Dermis blood vessel endothelial cell (primary cell): ENCODE data around the gene COG6. TPM values are rescaled to one million over a fixed set of nuclear protein-coding genes. Genes with fewer than 3 reads are reported as not detected.
A peak's percentile ranks its signal among the peaks of the same experiment; 100 is the strongest.

Source experiments
- DNase-seq: peaks from one replicate; pipeline ENCODE4 v3.0.0; 2010
- total RNA-seq: library from RNA; depleted of rRNA; stranded (reverse); fragments of >200 nt; gene quantifications from 2 replicates; pipeline ENCODE4 v1.2.3, GENCODE V29; 2014

The COG6 gene
- 22.3 and 25.0 TPM in 2 replicates for total RNA-seq

DNA sequence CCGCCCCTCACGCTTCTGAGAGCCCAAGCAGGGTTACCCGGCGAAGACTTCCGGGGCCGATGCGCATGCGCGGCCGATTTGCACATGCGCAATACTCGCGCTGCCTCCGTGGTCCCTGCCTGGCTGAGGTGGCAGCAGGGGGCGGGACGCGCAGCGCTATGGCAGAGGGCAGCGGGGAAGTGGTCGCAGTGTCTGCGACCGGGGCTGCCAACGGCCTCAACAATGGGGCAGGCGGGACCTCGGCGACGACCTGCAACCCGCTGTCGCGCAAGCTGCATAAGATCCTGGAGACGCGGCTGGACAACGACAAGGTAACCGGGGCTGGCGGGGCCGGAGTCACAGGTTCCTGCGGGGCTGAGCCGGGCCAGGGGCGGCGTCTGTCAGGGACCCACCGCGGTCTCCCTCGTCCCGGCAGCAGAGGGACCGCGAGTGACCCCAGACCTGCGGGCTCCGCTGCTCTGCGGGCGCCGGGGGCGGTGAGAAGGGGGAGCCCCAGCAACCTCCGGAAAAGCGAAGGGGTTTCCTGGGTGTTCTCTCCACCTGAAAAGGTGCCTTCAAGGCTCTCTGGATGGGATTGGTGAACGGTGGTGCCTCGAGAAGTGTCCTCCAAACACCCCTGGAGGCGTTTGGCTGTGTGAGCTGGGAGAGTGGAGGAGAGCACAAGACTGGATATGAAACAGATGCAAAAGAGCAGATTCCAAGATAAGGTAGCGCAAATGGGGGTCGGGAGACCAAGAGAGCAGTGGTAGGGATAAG, at the start of gene COG6:
Gene COG6 (plus strand): TSS at position 94 of the 756 bp plus-strand sequence. CDS start 65 bp downstream, at position 159.
- DNase-seq: peak; percentile 93

DNA sequence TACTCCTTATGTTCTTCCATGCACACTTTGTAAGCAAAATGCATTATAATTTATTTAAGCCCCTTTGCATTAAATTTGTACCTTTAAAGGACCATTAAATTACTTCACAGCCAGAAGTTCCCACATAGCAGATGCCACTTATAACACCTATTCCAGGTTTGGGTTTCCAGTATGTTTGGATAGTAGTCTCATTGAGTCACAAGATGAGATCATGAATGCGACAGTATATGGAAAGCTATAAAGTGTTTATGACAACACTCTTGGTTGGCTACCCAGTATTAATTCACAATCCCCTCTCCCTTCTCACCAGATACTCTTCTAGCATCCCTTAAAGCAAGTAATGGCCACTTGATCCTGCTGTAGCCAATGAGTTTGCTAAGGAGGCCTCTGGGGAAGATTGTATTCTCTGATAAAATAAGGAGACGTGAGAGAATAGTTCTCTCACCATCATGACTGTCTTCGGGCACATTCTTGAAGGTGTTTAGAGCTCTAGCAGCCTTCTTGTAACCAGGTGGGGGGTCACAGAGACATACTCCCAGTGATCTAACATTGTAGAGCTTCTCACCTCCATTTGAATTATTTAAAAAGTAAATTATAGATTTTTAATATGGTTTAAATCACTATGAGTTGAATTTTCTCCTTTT, 49.7 kb upstream of the COG6 start:
- DNase-seq: no peak

DNA sequence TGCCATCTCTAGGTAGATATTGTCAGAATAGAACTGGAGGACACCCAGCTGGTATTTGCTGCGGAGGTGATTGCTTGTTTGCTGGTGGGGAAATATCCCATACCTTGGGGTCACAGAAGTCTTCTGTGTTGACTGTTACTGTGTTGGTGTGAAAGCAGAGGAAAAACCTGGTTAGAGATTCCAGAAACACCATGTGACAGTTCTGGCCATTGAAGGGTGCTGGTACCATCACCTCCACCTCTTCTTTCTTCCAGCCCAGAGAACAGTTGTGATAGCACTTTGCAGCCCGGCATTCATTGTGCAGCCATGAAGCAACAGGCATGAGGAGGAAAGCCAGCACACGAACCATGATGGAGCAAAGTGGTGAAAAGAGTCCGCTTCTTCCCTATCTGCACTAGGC, 47.6 kb upstream of the COG6 start:
- no peak for DNase-seq

DNA sequence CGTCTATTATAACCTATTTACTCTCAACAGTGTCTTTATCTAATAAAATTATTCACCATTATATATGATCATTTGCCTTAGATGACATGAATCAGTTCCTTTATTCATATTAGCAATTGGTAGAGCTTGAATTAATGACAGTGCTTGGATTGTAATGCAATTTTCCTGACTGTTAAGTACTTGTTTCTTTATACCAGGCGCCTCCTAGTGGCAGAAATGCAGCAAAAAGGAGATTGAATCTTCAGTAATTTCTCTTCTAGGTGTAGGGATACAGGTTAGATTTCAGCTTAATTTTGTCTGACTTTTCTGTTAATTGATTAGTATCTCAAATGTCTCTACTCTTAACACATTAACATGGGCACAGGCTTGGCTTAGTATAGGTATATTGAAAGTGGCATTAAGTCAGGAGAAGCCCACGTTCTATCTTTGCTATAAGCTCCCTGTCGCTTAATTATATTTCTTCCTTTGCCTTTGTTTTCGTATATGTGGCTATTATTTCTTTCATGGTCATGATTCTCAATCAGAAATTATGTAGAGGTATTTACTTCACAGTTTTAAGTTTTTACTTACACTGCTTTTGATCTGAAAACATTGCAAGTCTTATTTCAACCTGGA, 43.3 kb upstream of the COG6 start:
- peak; percentile 85 for DNase-seq

DNA sequence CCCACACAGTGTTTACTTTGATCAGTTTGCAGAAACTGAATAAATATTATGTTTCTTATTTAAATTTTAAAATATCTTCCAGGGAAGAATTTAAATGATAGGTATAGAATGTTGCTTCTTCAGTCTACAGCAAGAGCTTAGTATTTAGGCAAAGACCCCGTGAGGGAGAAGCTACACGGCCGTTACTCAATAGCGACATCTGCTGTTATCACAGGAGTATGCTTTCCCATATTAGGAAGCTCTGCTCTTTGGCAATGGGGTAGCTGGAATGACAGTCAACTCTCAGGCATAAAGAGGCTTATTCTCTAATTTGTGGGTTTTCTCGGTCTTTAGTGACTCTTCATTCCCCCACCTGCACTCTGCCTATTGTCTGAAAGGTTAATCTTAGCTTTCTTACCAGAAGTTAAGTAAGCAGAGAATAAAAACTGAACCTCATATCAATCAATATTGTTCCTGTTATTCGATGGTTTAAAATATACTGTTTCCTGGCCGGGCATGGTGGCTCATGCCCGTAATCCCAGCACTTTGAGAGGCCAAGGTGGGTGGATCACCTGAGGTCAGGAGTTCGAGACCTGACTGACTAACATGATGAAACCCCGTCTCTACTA, 39.3 kb upstream of the COG6 start:
- DNase-seq: peak; percentile 85

DNA sequence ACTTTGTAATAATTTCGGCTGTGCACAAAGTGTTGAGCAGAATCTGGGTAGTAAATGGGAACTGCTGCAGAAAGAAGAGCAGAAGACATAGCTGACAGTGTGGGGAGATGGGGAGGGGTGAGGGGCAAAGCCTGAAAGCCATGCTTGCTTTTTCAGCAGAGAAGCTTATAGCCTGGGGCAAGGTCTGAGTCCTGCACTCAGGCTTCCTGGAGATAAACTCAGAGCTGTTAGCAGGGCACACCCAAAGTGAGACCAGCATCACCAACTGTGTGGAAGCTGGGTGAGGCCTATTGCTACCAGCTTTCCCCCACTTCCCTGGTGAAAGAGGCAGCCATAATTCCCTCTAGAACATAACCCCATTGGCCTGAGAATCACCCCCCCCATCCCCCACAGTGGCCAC, 36.9 kb upstream of the COG6 start:
- no peak for DNase-seq

DNA sequence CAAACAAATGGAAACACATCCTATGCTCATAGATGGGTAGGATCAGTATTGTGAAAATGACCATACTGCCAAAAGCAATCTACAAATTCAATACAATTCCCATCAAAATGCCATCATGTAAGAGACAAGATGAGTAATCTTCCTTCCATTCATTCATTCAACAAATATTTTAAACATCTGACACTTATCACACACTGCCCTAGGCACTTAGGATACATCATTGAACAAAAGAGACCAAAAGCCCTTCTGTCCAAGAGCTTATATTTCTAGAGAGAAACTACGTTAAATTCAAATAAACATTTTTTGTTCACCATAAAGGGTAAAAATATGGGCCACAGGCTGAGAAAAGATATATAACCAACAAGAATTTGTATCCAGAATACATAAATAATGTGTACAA, 32.0 kb upstream of the COG6 start:
- no peak for DNase-seq

DNA sequence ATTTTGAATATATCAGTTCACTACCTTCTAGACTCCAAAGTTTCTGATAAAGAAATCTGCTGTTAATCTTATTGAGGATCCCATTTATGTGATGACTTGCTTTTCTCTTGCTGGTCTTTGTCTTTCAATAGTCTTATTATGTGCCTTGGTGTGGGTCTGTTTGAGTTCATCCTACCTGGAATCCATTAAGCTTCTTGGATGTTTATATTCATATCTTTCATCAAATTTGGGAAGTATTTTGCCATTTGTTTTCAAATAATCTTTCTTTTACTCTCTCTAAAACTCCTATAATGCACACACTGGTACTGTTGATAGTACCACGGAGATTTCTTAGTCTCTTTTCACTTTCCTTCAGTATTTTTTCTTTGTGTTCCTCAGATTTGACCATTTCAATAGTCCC, 24.2 kb upstream of the COG6 start:
- no peak for DNase-seq

DNA sequence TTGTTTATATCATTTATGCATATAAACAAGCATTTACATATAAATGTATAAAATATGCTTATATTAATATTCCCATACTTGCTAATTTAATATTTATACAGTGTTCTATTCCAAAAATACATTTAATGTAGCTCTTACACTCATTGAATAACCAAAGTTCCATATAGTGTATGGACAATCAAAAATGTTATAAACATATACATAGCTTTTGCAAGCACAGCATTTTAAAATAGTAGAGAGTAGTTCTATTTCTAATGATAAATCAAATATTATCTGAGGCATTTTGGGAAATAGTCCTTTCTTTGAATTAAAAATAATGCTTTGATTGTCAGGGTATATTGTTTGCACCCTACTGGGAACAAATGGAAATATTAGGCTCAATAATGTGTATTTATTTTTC, 22.5 kb upstream of the COG6 start:
- DNase-seq: no peak

DNA sequence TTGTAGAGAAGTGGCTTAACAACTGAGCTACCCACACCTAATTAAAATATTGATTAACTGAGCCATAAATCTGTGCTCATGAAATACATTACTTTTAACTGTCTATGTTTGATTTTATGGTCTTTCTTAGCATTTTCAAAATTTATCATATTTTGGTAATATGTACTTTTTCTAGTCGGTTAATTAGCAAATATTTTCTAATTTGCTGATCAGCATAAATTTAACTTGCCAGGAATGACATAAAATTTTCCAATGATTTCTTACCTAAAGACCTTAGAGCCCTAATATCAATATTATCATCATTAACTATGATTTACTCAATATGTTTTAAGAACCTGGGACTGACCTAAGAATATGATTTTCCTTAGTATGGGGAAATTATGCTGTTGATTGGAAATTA, 19.9 kb upstream of the COG6 start:
- DNase-seq: no peak

DNA sequence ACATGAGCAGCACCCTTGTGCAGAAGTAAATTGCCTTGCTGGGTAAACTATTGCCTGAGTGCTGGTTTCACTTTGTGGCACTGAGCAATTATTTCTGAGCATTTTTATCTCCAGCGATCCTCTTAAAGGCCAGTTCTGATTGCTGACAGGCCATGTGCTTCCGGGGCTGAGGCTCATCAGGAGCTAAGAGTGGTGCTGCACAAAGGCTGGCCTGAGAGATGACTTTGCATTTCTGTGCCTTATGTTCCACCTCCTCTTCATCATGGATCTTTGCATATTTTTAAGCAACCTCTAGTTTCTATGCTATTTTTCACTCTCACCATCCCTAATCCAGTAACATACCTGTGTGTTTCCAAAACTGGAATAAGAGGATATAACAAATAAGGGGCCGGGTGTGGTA, 17.6 kb upstream of the COG6 start:
- DNase-seq: no peak

DNA sequence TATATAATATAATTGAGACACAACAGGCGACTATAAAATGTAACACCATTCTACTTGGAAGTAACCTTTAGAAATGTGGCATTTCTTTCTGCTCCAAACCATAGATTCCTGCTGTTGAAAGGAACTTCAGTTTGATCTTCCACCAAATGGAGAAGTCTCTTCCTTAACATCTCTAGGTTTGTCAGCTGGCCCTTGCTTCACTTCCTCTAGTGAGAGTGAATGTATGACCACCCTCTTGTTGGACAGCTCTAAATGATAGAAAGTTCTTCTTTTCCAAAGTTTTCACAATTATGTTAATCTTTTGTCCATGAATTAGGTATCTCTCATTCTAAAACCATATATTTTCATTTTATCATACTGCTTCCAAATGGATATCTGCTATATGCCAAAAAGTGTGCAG, 13.8 kb upstream of the COG6 start:
- no peak for DNase-seq

DNA sequence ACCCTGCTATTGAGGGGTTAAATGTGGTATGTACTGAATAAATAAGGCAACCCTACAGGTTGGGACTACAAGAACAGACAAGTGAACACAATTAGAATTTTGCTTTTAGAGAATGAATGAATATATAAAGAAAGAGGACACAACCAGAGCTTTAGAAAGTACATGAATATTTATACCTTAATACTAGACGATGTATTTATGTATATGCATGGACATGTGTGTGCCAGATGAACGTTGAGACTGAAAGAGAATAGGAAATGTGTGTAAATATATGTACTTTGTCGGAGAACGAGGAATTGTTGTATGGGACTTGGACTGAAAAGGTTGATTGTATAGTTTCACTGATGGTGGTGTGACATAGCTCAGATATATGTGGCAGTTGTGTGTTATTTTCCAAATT, 9.3 kb upstream of the COG6 start:
- DNase-seq: no peak

DNA sequence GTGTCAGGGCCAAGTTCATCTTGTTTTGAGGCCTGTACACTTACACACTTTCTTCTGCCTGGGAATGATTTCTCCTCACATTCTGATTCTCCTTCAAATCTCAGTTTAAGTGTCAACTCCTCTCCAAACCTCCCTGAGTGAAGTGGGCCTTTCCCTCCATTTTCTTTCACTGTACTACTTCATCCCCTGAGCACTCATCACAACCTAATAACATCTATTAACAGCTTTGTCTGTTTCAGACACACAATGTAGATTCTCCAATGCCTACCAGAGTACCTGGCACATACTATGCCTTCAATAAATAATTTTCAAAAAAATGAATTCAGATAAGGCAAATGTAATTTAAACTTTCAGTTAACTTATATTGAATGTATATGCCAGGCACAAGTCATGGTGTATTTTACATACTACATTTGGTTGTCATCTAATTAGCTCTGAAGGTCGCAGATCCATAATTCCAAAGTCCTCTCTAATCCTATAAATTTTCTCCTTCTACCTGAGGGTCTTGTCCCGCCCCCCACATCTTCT, 357 bp upstream of the COG6 start:
- DNase-seq: no peak

DNA sequence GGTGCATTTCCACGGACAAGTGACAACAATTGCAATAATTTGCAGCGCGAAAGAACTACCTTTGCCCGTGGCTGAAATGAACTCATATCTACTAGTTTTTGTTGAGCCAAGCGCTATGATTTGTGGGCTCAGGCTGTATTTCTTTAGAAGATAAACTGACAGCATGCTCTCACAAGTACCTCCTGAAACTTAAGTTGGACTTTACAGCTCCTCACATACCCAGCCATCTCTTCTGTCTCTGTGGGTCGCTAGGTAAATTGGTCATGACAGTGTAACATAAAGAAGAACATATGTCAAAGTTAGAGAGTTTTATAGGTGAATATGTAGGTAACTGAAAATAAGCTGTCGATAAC, 839 bp downstream of the COG6 start:
- DNase-seq: peak; percentile 15

DNA sequence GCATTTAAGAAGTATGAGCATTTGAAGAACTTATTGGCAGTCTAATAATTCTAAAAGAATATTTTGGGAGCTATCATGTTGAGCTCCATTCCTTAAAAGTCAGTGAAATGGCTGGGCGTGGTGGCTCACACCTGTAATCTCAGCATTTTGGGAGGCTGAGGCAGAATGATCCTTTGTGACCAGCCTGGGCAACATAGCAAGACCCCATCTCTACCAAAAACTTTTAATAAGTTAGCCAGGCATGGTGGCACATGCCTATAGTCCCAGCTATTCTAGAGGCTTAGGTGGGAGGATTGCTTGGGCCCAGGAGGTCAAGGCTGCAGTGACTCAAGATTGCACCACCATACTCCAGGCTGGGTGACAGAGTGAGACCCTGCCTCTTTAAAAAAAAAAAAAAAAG, 8.0 kb downstream of the COG6 start:
- no peak for DNase-seq

DNA sequence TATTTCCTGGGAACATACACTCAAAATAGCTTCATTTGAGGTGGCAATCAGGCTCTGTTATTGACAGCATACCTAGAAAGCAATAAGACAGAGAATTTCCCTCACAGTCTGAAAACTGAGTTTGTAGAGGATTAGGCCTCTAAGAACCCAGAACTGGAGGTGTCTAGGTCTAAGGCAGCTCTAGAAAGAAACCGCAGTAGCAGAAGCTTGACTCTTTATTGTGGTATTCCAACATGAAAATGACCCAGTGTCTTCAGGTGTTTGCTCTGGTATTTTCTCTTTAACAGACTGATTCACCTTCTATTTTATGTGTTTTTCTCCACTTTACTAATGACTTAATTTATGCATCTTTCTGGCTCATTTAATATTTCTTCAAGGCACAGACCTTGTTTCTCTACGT, 8.5 kb downstream of the COG6 start:
- no peak for DNase-seq

DNA sequence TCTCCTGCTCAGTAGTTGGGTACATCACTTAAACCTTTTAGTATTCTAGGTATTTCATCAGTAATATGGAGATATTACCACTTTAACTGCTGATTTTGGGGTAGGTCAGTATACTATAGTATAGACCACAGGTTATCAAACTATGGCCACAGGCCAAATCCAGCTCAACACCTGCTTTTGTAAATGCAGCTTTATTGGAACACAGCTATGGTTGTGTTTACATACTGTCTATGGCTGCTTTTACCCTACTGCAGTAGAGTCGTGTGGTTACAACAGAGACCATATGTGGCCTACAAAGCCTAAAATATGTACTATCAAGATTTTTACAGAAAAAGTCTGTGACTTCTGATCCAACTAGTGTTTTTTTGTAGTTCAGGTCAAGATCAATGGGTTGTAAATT, 10.3 kb downstream of the COG6 start:
- no peak for DNase-seq

DNA sequence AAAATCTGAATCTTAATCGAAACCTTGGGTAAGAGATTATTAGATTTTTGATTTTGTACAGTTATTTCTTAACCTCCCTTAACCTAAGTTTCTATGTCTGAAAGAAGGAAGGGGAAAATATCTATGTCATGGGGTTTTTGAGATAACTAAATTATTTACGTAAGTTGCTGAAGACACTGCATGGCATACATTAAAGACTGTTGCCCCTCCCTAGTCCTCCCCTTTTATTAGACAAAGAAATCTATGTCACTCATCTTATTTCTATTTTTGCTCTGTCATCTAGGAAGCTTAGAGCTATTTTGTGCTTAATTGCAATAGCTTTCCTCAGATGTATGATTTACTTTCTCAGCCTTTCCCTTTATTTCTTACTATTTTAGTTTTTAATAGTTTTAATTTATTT, 15.0 kb downstream of the COG6 start:
- DNase-seq: no peak

DNA sequence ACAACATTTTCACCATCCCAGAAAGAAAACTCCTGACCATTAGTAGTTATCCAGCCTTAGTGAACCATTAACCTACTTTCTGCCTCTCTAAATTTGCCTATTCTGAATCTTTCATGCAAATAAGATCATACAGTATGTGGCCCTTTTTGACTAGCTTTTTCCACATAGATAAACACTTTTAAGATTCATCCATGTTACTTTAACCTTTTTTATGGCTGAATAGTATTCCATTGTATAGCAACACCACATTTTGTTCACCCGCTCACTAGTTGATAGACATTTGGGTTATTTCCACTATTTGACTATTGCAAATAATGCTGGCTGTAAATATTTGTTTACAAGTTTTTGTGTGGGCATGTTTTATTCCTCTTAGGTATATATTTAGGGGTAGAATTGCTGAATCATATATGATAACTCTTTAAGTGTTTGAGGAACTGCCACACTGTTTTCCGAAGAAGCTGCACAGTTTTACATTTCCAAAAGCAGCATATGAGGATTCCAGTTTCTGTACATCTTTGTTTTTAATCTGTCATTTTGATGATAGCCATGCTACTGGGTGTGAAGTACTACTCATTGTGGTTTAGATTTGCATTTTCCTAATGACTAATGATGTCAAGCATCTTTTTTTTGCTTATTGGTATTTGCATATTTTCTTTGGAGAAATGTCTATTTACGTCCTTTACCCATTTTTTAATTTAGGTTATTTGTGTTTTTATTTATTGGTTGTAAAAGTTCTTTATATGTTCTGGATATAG, 17.1 kb downstream of the COG6 start:
- DNase-seq: no peak

DNA sequence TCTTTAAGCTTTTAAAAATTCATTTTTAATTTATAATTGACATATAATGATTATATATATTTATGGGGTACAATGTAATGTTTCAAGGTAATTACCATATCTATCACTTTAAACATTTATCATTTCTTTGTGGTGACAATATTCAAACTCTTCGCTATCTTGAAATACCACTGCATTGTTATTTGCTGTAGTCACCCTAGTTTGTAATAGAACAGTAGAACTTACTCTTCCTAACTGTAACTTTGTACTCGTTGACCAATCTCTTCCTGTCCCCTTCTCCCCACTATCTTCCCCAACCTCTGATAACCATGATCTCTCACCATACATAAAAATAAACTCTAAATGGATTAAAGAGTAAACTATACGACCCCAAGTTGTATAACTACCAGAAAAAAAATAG, 20.4 kb downstream of the COG6 start:
- no peak for DNase-seq

DNA sequence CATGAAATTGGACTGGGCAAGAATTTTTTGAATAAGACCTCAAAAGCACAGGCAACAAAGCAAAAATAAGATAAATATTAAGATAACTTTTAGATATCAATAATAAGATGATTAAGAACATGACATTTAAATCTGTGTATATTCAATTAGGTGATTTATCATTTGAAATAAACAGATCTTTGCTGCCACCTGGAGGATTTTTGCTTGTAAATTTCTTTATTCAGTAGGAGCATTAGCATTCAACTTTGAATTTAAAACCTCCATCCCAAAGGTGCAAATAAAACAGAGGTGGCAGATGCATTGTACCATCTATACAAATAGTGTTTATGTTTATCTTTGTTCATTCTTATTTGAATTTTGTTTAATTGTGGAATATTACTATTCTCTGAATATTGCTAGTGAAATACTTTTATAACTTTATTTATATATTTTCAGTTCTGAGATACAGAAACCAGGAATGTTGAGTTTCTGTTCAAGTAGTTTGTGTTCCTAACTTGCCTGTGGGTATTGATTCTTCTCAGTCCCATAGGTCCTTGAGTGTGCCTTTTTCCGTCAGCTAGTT, 20.9 kb downstream of the COG6 start:
- peak; percentile 71 for DNase-seq

DNA sequence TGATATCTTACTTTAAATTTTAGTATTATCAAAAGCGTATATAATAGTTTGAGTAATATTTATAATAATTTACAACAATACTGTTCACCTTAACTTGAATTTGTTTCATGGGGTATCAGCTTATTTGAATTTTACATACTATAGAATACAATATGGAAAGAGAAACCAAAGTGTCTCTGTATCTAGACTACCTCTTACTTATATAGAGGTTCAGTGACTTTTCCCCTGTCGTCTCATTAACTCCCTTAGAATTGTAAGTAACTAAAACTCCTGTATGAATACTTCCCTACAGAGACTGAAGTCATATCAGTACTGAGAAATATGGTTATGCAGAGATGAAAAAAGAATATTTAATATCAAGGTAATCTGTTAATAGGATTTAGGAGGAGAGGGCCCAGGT, 26.8 kb downstream of the COG6 start:
- DNase-seq: no peak
